Raji (cell line): ENCODE data around the gene MEOX1.

Experiments
- POLR2A ChIP-seq: IDR thresholded peaks from 2 replicates; pipeline ENCODE4 v1.6.1; 2011; ENCODE audit warnings: low read depth, low read length, control low read depth; ENCODE audit not compliant: insufficient read depth

The MEOX1 gene

GRCh38 chr17:43661699-43662412, at the start of gene MEOX1:
Gene MEOX1 (minus strand): TSS chr17:43661922. CDS start chr17:43661534, 388 bp downstream.
- no peak for TF ChIP-seq POLR2A

GRCh38 chr17:43710101-43710500, 48.4 kb upstream of the MEOX1 start:
- TF ChIP-seq POLR2A, result no peak

DNA sequence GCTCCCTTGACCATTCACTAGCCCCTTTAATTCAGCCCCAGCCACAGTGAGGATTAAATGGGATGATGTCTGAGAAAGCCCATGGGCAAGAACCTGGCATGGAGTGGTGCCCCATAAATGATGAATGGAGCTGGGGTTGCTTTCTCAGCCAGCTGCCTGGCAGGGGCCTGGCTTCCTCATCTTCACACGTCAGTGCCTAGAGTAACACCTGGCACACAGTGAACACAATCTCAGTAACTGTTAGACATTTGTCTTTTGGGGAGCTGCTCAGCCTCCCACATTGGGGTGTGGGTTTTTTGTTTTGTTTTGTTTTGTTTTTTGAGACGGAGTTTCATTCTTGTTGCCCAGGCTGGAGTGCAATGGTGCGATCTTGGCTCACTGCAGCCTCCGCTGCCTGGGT, 47.5 kb upstream of the MEOX1 start:
- no peak for TF ChIP-seq POLR2A

GRCh38 chr17:43707184-43707583, 45.5 kb upstream of the MEOX1 start:
- TF ChIP-seq POLR2A, result no peak

DNA sequence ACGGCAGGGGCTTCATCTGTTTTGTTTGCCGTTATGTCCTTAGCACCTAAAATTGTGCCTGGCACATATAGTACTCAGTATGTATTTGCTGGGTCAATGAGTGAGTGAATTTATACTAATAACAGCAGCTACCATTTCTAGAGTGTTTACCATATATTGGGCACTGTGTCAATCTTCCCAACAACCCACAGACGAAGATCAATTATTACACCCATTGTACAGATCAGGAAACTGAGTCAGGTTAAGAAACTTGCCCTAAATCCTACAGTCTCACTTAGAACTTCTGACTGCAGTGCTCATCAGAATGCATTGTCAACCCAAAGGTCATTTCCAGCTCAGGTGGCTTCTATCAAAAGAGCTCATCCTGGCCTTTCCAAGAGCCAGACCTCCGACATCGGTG, 44.5 kb upstream of the MEOX1 start:
- no peak for TF ChIP-seq POLR2A

DNA sequence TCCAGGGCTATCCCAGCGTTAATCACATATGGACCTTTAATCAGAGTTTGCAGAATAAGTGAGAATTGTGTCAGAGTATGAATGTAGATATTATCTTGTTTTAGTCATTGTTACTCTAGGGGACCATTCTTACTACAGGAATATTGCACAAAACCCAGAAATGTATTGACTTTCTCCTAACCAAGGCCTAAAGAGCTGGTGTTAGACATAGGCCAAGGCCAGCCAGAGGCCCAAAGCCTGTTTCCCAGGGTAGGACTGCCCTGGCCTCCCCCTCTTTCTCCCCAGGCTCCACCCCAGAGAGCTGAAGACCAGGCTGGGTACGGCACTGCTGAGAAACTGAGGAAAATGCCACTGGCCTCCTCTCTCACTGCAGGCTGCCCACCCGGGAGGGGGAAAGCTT, 41.9 kb upstream of the MEOX1 start:
- no peak for TF ChIP-seq POLR2A

- no peak for TF ChIP-seq POLR2A
Observed at GRCh38 chr17:43702637-43703036, 40.9 kb upstream of the MEOX1 start.

DNA sequence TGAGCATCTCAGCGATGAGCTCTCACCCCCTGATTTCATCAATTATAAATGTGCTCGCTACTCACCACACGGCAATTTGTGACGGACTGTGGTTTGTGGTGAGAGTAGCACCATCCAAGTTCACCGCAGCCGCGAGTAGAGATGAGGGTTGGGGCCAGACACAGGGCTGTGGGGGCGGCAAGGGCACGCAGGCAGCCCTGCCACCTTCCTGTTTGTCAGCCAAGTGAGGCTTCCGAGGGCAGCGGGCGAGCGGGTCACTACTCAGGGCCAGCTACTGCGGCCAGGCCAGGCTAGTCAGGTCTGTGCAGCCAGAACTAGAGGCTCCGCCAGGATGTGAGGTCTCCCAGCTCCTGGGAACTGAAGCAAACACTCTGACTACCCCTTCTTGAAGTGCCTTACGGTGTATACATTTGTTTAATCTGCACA, 39.6 kb upstream of the MEOX1 start:
- no peak for TF ChIP-seq POLR2A

DNA sequence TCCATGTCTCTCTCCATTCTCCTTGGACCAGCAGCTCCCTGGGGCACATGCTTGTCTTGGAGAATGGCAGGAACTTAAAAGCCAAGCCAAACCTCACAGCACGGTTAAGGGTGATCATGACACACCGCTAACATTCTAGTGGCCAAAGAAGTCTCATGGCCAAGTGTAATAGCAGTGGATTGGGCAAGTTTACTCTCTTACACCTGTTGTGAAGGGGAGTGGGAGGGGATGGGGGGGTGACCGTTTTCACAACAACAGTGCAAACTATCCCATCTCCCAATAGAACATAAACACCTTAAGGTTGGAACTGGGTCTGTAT, 37.7 kb upstream of the MEOX1 start:
- no peak for TF ChIP-seq POLR2A

DNA sequence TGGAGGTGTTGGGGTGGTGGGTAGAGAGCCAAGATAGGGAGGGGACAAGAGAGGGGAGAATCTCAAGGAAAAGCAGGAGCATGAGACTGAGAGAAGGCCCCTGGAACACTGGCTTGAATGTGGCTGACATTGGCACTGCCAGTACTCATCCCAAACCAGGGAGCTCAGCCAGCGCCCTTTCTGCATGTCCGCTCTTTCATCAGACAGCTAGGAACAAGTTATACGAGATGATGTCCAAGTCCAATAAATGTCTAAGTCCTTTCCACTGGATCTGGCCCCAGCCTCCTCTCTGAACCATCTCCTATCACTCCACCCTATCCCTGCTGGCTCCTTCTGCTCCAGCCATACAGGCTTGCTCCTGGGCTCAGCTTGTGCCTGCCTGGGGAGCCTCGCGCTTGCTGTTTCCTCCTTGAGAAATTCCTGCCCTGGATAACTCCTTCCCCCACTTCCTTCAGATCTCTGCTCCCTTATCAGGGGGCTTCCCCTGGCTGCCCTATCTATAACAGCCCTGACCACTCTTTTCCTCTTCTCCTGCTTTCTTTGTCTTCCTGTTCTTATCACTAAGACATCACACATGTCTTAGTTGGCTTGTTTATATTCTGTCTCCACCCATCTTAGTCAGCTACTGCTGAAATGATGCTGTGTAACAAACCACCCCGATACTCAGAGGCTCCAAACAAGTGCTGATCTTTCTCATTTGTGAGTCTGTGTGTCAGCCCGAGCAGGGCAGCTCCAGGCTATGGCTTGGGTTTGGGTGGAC, 37.1 kb upstream of the MEOX1 start:
- TF ChIP-seq POLR2A, result no peak

DNA sequence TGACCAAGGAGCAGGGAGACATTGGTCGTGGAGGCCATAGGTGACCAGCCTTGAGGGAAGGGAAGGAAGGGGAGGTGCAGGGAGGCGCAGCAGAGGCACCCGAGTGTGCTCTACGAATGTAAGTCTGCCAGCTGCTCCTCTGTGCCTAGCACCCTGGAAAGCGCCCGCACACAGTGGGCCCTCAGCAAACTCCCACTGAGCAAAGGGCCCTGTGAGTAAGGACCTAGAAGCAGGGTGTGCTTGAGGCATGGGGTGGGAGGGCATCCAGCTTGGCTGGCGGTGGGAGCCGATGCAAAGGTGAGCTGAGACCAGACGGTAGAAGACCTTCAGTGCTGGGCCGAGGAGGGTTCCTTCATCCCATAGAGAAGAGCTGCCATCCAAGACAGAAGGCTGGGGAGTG, 36.2 kb upstream of the MEOX1 start:
- TF ChIP-seq POLR2A, result no peak

GRCh38 chr17:43696891-43697290, 35.2 kb upstream of the MEOX1 start:
- no peak for TF ChIP-seq POLR2A

- TF ChIP-seq POLR2A, result no peak
Observed at GRCh38 chr17:43695970-43696865, 34.5 kb upstream of the MEOX1 start.

DNA sequence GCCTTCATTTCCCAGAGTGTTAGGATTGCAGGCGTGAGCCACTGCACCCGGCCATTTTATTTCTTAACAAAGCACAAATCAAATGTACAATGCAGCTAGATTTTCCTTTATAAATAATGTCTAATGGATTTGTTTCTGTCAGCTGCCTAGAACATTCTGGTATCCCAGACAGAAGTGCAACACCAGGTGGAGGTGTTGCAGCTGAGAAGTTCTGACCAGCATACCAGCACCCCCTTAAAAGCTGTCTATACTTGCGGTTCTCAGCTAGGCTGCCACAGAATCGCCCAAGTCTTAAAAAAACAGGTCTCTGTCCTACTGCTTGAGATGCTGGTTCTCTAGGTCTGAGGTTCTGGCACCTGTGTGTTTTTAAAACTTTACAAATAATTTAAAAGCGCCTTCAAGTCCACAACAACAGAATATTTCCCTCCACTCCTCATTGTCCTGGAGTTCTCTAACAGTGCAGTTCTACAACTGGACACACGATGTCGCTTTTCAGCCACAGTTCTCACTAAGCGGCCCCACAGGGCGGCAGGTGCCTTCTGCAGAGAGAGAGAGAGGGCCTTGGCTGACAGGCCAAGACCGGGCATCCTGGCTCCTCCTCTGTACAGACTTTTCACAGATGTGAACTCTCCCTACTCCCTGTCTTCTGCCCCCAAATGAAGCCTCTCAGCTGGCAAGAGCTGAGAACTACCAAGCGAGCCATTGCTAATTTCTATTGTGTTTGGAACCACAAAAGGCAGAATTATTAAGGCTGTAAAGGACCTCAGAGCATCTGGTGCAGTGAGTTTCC, 32.6 kb upstream of the MEOX1 start:
- no peak for TF ChIP-seq POLR2A

- TF ChIP-seq POLR2A, result no peak
Observed at GRCh38 chr17:43691317-43691693, 29.6 kb upstream of the MEOX1 start.
